Kidney tubule cell (primary cell): ENCODE results near the gene ADPRHL1.
"Not testable (repeated sequence)": the region's sequence is repeated elsewhere in the genome, so short reads cannot be mapped to it uniquely, and the experiment has no call there.

ENCODE experiments used
- DNase-seq: peaks from one replicate; pipeline ENCODE4 v3.0.0-alpha.2; 2018; ENCODE audit warnings: low spot score

Gene ADPRHL1

DNA sequence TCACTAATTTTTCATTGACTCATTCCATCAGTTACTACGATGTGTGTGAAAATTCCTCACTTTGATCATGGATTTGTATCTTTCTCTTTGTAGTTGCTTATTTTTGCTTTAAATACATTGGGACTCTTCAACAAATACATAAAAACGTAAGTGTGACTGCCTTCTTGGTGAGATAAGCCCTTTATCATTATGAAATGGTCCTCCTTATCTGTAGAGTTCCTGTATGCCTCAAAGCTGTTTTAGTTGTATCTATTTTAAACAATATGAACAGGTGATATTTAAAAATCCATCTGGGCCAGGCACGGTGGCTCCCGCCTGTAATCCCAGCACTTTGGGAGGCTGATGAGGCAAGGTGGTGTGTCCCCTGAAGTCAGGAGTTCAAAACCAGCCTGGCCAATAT is 25.9 kb upstream of the ADPRHL1 start:
- DNase-seq: no peak

DNA sequence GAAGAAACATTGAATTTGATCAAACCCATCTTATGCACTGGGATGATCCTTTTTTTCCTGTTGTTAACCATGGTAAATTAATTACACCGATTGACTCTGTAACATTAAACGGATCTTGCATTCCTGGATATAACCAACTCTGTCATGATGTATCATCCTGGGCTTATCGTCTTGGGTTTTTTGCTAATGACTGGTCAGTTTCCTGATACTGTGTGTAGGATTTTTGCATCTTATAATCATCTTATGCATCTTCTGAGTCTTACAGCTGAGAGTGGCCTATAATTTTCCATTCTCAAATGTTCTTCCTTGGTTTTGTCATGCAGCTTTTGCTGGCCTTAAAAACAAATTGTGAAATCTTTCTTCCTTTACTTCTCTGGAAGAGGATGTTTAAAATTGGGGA is 24.4 kb upstream of the ADPRHL1 start:
- no peak for DNase-seq

GRCh38 chr13:113476811-113477210 is 23.5 kb upstream of the ADPRHL1 start:
- DNase-seq: no peak

DNA sequence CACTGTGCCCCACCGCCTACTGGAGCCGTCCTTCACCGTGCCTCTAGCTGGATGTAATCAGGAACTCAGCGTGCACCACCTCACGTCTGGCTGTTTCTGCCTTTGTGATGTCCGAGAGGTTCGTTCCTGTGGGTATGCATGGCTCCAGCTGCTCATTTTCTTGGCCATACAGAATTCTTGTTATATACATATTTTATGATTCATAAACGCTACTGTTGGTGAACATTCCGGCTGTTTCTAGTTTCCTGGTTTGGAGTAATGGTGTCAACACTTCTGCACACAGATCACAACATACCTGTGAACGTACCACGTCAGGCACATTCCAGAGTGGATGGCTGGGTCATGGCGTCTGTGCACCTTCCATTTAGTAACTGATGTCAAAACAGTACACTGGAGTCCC is 22.6 kb upstream of the ADPRHL1 start:
- no peak for DNase-seq

GRCh38 chr13:113475280-113475679 is 22.0 kb upstream of the ADPRHL1 start:
- no peak for DNase-seq

DNA sequence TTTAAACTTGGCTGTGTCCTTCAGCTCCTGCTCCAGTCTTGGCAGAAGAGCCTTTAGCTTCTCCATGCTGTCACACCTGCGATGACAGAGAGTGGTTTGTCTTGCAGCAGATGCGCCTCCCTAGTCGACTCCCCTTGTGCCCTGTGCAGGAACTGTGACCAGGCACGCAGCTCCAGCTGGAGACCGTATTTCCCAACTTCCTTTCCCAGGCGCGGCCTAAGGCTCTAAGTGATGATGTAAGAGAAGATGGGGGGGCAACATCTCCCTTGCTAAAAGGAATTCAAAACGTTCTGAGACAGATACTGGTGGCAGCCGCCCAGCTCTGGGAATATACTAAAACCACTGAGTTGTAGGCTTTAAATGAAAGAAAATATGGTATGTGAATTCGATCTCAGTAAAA is 20.9 kb upstream of the ADPRHL1 start:
- no peak for DNase-seq

GRCh38 chr13:113472355-113473025 is 19.2 kb upstream of the ADPRHL1 start:
- DNase-seq: no peak

GRCh38 chr13:113471844-113472243 is 18.6 kb upstream of the ADPRHL1 start:
- no peak for DNase-seq

DNA sequence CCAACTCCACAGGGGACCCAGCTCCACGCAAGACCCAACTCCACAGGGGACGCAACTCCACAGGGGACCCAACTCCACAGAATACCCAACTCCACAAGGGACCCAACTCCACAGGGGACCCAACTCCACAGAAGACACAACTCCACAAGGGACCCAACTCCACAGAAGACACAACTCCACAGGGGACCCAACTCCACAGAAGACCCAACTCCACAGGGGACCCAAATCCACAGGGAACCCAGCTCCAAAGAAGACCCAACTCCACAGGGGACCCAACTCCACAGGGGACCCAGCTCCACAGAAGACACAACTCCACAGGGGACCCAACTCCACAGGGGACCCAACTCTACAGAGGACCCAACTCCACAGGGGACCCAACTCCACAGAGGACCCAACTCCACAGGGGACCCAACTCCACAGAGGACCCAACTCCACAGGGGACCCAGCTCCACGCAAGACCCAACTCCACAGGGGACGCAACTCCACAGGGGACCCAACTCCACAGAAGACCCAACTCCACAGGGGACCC is 17.4 kb upstream of the ADPRHL1 start:
- not testable (repeated sequence) for DNase-seq

DNA sequence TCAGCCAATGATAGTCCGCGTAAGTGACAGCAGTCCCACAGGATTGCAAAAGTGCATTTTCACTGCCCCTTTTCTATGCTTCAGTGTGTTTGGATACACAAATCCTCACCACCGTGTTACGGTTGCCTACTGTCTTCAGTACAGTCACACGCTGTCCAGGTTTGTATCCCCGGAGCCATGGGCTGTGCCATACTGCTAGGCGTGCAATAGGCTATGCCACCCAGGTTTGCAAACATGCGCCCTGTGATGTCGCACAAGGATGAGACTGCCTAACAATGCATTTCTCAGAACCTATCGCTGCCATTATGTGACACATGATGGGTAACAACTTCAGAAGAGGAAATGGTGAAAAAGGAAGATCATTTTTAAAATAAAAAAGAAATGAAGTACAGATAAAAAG is 16.8 kb upstream of the ADPRHL1 start:
- DNase-seq: no peak

GRCh38 chr13:113469582-113469981 is 16.3 kb upstream of the ADPRHL1 start:
- no peak for DNase-seq

- DNase-seq: no peak
Measured at GRCh38 chr13:113468472-113469201, 15.3 kb upstream of the ADPRHL1 start.

DNA sequence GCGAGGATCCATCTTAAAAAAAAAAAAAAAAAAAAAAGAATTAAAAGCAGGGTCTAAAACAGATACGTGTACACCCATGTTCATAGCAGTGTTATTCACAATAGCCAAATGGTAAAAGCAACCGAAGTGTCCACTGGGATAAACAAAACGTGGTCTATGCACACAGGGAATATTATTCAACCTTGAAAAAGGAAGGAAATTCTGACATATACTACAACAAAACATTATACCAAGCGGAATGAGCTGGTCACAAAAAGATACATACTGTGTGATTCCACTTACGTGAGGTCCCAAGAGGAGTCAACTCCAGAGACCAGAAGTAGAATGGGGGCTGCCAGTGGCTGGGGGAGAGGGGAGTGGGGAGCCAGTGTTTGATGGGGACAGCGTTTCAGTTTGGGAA is 14.7 kb upstream of the ADPRHL1 start:
- DNase-seq: no peak

- no peak for DNase-seq
Measured at GRCh38 chr13:113466383-113466782, 13.1 kb upstream of the ADPRHL1 start.

- no peak for DNase-seq
Measured at GRCh38 chr13:113465300-113465699, 12.0 kb upstream of the ADPRHL1 start.

- DNase-seq: no peak
Measured at GRCh38 chr13:113464476-113464875, 11.2 kb upstream of the ADPRHL1 start.

DNA sequence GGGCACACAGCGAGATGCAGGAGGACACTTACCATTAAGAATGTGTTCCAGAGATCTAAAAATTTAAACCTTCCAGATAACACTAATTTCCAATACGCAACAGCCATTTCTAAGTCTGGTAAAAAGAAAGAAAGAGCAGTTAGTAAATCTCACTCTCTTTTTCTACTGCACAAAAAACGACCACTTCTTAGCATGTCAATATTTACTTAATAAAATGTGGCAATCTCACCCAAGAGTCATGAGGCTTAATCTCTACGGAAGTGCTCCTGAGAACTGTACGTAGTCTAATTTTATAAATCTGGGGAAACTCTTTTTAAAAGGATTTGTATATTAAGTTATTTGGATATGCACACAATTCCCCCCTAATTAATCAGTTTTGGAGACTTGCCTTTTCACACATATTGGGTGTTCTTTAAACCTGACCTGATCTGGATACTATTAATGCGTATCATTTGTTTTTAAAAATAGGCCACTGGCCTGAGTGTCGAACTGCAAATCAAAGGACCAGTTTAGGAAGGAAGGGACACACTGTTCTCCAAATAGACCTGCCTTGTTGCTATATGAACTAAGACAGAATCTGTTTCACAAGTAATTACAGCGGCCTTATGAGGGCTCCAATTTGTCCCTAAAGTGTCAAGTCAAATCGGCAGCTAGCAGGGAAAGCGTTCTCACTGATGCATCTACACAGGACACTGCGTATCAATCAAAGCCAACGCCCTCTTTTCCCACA is 7.9 kb upstream of the ADPRHL1 start:
- DNase-seq: no peak

GRCh38 chr13:113460599-113460998 is 7.3 kb upstream of the ADPRHL1 start:
- no peak for DNase-seq

DNA sequence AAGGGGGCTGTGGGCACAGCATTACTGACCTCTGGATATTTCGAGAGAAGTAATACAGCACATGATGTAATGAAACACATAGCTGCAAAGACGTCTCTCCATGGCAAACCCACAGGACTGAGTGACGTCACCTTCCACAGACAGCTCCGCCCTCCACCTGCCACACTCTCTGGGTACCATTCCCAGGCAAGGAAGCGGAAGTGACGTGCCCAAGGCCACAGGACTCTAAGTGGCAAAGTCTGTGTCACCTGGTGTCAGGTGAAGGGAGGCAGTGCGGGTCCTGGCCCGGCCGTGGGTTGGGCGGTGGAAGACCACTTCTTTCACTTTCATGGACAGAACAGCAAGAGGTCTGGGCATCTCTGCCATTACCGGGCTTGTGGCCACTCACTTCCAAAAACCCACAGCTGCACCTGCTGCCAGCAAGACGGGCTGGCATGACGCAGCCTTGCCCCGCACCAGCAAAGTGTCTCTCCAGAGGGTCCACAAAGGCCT is 6.8 kb upstream of the ADPRHL1 start:
- no peak for DNase-seq

DNA sequence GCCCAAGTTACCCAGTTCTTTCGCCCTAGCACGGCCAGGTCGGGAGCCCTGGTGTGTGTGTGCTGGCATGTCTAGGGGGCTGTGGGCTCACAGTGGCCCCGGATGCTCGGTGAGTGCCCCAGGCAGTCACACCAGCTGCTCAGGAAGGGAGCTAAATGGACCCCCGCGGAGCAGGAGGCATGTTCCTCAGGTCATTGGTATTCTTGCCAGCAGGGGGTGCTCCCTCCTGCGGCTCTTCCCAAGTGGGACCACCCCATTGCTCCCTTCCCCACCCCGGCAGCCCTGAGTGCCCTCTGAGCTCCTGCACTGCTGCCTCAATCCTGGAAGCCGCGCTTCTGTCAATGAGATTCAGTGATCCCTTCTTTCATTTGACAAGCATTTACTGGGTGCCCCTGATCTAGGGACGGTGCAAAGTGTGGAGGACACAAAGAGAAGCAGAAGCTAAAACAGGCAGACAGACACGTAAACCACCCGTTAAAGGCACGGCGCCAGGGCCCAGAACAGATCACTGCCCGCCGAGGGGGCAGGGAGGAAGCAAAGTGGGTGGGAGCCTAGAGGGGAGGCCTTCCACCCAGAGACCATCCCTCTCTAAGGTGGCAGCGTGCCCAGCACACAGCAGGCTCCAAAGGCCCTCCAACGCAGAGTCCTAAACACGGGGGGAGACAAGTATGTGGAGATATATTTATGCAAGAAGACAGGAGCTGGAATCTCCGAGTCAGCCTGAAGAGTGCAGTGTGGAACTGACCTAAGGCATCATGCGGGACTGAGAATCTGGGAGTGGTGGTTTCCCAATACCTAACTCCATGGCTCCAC is 5.2 kb upstream of the ADPRHL1 start:
- DNase-seq: no peak

- DNase-seq: no peak
Measured at GRCh38 chr13:113457510-113457909, 4.2 kb upstream of the ADPRHL1 start.
